A549 treated with CORT108297 at 1 μM for 4 hours (cell line): ENCODE results near the gene SIDT1. TPM values are rescaled to one million over a fixed set of nuclear protein-coding genes. Genes with fewer than 3 reads are reported as not detected.

Experiments
- total RNA-seq: library from RNA; stranded (reverse); fragments of 200-300 nt; extraction: Qiagen RNA extraction; gene quantifications from 5 replicates; pipeline ENCODE4 v1.2.3, GENCODE V29; 2022

The SIDT1 gene
- 0.47 to 0.69 TPM (median 0.53 TPM) in 5 replicates for total RNA-seq

GRCh38 chr3:113531826-113532697 is at the start of gene SIDT1:
TSS of gene SIDT1 (plus strand) at chr3:113532555. CDS start at chr3:113533022, 467 bp downstream.

Other genes starting within 250 kb of the SIDT1 start
- 1.3 to 2.2 TPM (median 1.7 TPM) in 5 replicates for gene CFAP44, start 91.1 kb upstream of the SIDT1 start, total RNA-seq
- gene SPICE1, start 17.4 kb upstream of the SIDT1 start, total RNA-seq = 5.0 to 10.4 TPM (median 7.9 TPM) in 5 replicates
- 2.3 to 2.9 TPM (median 2.6 TPM) in 5 replicates for gene USF3, start 164.1 kb downstream of the SIDT1 start, total RNA-seq
- 147 to 179 TPM (median 161 TPM) in 5 replicates for gene NAA50, start 213.7 kb downstream of the SIDT1 start, total RNA-seq
- 17.1 to 21.4 TPM (median 18.5 TPM) in 5 replicates for gene ATP6V1A, start 214.5 kb downstream of the SIDT1 start, total RNA-seq